GM19372 (cell line): ENCODE measurements around the gene REXO5.

Experiments used
- ATAC-seq: cut with Tn5 transposase; IDR thresholded peaks from one replicate; pipeline ENCODE4 v1.9.1; 2021; ENCODE audit warnings: mild to moderate bottlenecking, low read depth, moderate library complexity; ENCODE audit not compliant: unreplicated experiment

REXO5 gene

GRCh38 chr16:20868890-20869289, 62.6 kb downstream of the REXO5 start:
- ATAC-seq, result no peak

GRCh38 chr16:20870122-20870820, 63.9 kb downstream of the REXO5 start:
- no peak for ATAC-seq

- no peak for ATAC-seq
These were observed 64.9 kb downstream of the REXO5 start for GRCh38 chr16:20871258-20871657.

- ATAC-seq, result no peak
These were observed 65.9 kb downstream of the REXO5 start for GRCh38 chr16:20871941-20872815.

- no peak for ATAC-seq
These were observed 67.0 kb downstream of the REXO5 start for GRCh38 chr16:20873331-20873730.

- no peak for ATAC-seq
These were observed 67.8 kb downstream of the REXO5 start for GRCh38 chr16:20874088-20874581.

- no peak for ATAC-seq
These were observed 69.0 kb downstream of the REXO5 start for GRCh38 chr16:20875355-20875650.

GRCh38 chr16:20878682-20879147, 72.4 kb downstream of the REXO5 start:
- ATAC-seq, result no peak

GRCh38 chr16:20879175-20880040, 73.1 kb downstream of the REXO5 start:
- no peak for ATAC-seq

GRCh38 chr16:20880867-20881502, 74.7 kb downstream of the REXO5 start:
- ATAC-seq, result no peak

- ATAC-seq, result no peak
These were observed 75.2 kb downstream of the REXO5 start for GRCh38 chr16:20881503-20881878.

- ATAC-seq, result no peak
These were observed 77.4 kb downstream of the REXO5 start for GRCh38 chr16:20883554-20884239.

- ATAC-seq, result no peak
These were observed 77.9 kb downstream of the REXO5 start for GRCh38 chr16:20884240-20884556.

- ATAC-seq, result no peak
These were observed 80.0 kb downstream of the REXO5 start for GRCh38 chr16:20886320-20886719.

- no peak for ATAC-seq
These were observed 80.9 kb downstream of the REXO5 start for GRCh38 chr16:20887207-20887606.

GRCh38 chr16:20889625-20890275, 83.4 kb downstream of the REXO5 start:
- ATAC-seq, result no peak

GRCh38 chr16:20894388-20894787, 88.1 kb downstream of the REXO5 start:
- ATAC-seq, result no peak

GRCh38 chr16:20897253-20897897, 91.0 kb downstream of the REXO5 start:
- ATAC-seq, result no peak

- ATAC-seq, result no peak
These were observed 91.6 kb downstream of the REXO5 start for GRCh38 chr16:20897922-20898321.
